Measurements from ENCODE around the gene MCC. TPM values are rescaled to one million over a fixed set of nuclear protein-coding genes. Genes with fewer than 3 reads are reported as not detected.
A peak's percentile ranks its signal among the peaks of the same experiment; 100 is the strongest.

MCC gene
- total and polyA plus RNA-seq, 2 of the 4 experiments (the other 2 are of a cell fraction), result 5.0 to 20.6 TPM

DNA sequence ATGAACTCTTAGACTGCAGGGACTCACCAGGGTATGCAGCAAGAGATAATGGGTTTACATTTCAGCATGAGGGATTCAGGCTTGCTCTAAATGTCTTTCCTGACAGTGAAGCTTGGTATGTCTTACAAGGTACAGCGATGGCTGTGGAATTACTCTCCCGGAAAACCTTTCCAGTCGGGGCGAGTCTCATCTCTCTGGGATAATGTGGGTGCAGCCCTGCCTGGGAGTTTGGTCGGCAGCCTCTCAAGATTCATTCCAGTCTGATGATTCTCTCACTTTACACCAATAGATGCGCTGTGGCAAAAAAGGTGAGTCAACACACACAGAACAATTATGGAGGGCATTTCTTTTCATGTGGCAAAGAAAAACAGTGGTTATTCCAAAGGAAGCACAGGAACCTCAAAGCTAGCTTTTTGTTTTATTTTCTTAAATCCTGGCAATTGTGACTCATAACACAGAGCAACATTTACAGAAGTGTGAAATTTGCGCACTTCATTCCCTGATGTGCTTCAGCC lies 321.3 kb downstream of the MCC start (continued):
- no peak for TF ChIP-seq RFX5 (IDR thresholded peaks at IDR 0.05; ENCODE audit: low read depth, low read length)

DNA sequence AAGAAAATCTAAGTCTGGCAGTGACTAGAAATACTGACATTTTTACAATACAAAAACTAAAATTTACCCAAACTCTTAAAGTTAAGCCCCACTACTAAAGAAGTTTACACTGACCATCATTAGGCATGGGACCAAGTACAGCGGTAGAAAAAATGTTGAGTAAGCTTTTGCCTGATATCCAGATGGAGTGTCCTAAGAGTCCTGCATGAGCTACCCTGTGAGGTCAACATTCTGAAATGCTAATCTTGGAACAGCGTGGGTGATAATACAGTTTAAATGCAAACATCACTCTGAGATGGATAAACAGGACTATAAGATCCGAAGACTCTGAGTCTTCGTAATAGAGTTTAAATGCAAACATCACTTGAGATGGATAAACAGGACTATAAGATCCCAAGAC lies 322.0 kb downstream of the MCC start:
- H3K4me1 ChIP-seq (ENCODE audit: control insufficient read depth, insufficient read depth, low read length), result peaks cover 26% of the 10 kb centered on the region
- no peak overlapping the region for H2AFZ ChIP-seq (replicated peaks; ENCODE audit: low read length, poor library complexity)
- H3K79me1 ChIP-seq (ENCODE audit: low read depth in 1 of 2, low read length in 2 of 2), result peaks cover 21 to 29% of the 10 kb centered on the region in 2 experiments
- no peak overlapping the region for H3K4ac ChIP-seq (ENCODE audit: low read depth, low read length)
- H2BK5ac ChIP-seq (ENCODE audit: low read depth, low read length, poor library complexity, severe bottlenecking), result peak overlapping the region; percentile 96
- H3K4me2 ChIP-seq (ENCODE audit: low read depth, low read length), result peak overlapping the region; percentile 27; the same call in 1 of the 2 replicates
- no peak overlapping the region for H3K27ac ChIP-seq (ENCODE audit: insufficient read depth, low read length)
- H3K18ac ChIP-seq (ENCODE audit: low read depth, low read length), result no peak overlapping the region; the same call in 1 of the 2 replicates
- no peak overlapping the region for H2AK9ac ChIP-seq (replicated peaks; ENCODE audit: low read depth, low read length, poor library complexity)
- H2BK20ac ChIP-seq (ENCODE audit: low read depth, low read length), result no peak overlapping the region
- H3K9ac ChIP-seq (ENCODE audit: low read depth, low read length), result no peak overlapping the region
- H3K36me3 ChIP-seq (ENCODE audit: control insufficient read depth, insufficient read depth, low read length), result no peaks in the 10 kb centered on the region
- intact Hi-C loops (cut with micrococcal nuclease) (loop anchor here (1.0 to 2.0 kb wide), 2 partner anchors 19 to 129 kb away; no protein-coding TSS in a partner anchor), in situ Hi-C loops (cut with MboI; ENCODE audit: low sequenced_read_pairs) (no loop called here), dilution Hi-C loops (cut with HindIII; ENCODE audit: low sequenced_read_pairs, unreplicated experiment) (no loop called here)
- peak; percentile 95 for DNase-seq
- H4K91ac ChIP-seq (ENCODE audit: insufficient read depth, low read depth, low read length), result no peak overlapping the region
- ChIA-PET CTCF (interaction anchor here (0.6 to 1.2 kb wide), 4 partner anchors 17 to 135 kb away, joined by 3 to 5 read pairs (median 3); no protein-coding TSS in a partner anchor), POLR2A (ENCODE audit: unreplicated experiment) (interaction anchor here (0.6 kb wide), 1 partner anchor 104 kb away, joined by 3 read pairs; no protein-coding TSS in a partner anchor)
- 0% methylated on average over 2 of the region's 4 CpGs; no CpG with 5 or more reads in 1 of the 2 experiments for WGBS, 2 experiments (ENCODE audit: extremely low coverage in 2 of 2, insufficient read length in 1 of 2)
- no peak overlapping the region for H2AK5ac ChIP-seq (ENCODE audit: low read depth, low read length)
- peak; percentile 84 for ATAC-seq (ENCODE audit: low read depth)
- no peaks in the 10 kb centered on the region for H3K27me3 ChIP-seq (ENCODE audit: control insufficient read depth, insufficient read depth, low read length)
- no peaks in the 10 kb centered on the region for H3K9me3 ChIP-seq (ENCODE audit: control insufficient read depth, insufficient read depth, low read length)
- no peak overlapping the region for H3K23ac ChIP-seq (ENCODE audit: low read depth, low read length)
- H3K14ac ChIP-seq (replicated peaks; ENCODE audit: low read depth, low read length), result no peak overlapping the region
- no peak overlapping the region for H4K5ac ChIP-seq (ENCODE audit: low read depth, low read length)
- H3K56ac ChIP-seq (ENCODE audit: extremely low read depth, insufficient read depth, low read length), result 0 out of 2 replicates have a peak overlapping the region, but pooled peaks have one; percentile 62
- no peak overlapping the region for H2BK15ac ChIP-seq (ENCODE audit: low read depth, low read length)
- H4K8ac ChIP-seq (ENCODE audit: low read depth in 2 of 2, low read length in 2 of 2), result no peak overlapping the region
- BruUV-seq (replicated peaks), result no TSS peak
- H2BK120ac ChIP-seq (ENCODE audit: low read depth, low read length), result peak overlapping the region; percentile 89; the same call in 1 of the 2 replicates
- H3K9me1 ChIP-seq (ENCODE audit: insufficient read depth, low read length), result 0 out of 2 replicates have a peak, but pooled peaks cover 12% of the 10 kb centered on the region
- H4K20me1 ChIP-seq (ENCODE audit: insufficient read depth, low read length), result peaks cover 7% of the 10 kb centered on the region
- no peak overlapping the region for H3K4me3 ChIP-seq (ENCODE audit: insufficient read depth, low read depth, low read length)
- TF ChIP-seq SMC3 (IDR thresholded peaks at IDR 0.05; ENCODE audit: low read depth, low read length), result no peak
- no peak for TF ChIP-seq USF2 (IDR thresholded peaks at IDR 0.05; ENCODE audit: low read depth, low read length)
- 0 out of 2 replicates have a peak, but pooled peaks have one; percentile 3 for TF ChIP-seq FOS (IDR thresholded peaks at IDR 0.05; ENCODE audit: low read depth, low read length)
- TF ChIP-seq BHLHE40 (IDR thresholded peaks at IDR 0.05; ENCODE audit: low read depth, low read length), result 0 out of 2 replicates have a peak, but pooled peaks have one; percentile 27
- no peak for TF ChIP-seq ELK1 (IDR thresholded peaks at IDR 0.05; ENCODE audit: borderline replicate concordance, low read depth, low read length)
- peak; percentile 65 for TF ChIP-seq CEBPB (IDR thresholded peaks at IDR 0.05; ENCODE audit: low read depth, low read length)
- TF ChIP-seq, protein P1, sequence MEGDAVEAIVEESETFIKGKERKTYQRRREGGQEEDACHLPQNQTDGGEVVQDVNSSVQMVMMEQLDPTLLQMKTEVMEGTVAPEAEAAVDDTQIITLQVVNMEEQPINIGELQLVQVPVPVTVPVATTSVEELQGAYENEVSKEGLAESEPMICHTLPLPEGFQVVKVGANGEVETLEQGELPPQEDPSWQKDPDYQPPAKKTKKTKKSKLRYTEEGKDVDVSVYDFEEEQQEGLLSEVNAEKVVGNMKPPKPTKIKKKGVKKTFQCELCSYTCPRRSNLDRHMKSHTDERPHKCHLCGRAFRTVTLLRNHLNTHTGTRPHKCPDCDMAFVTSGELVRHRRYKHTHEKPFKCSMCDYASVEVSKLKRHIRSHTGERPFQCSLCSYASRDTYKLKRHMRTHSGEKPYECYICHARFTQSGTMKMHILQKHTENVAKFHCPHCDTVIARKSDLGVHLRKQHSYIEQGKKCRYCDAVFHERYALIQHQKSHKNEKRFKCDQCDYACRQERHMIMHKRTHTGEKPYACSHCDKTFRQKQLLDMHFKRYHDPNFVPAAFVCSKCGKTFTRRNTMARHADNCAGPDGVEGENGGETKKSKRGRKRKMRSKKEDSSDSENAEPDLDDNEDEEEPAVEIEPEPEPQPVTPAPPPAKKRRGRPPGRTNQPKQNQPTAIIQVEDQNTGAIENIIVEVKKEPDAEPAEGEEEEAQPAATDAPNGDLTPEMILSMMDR (conservative IDR thresholded peaks at IDR 0.05; ENCODE audit: low read depth, low read length), result no peak
- peak; percentile 18; the same call in 1 of the 2 replicates for TF ChIP-seq MXI1 (IDR thresholded peaks at IDR 0.05; ENCODE audit: borderline replicate concordance, low read depth, low read length)
- TF ChIP-seq CHD1 (IDR thresholded peaks at IDR 0.05; ENCODE audit: low read depth, low read length), result no peak
- TF ChIP-seq RAD21 (IDR thresholded peaks at IDR 0.05; ENCODE audit: low read length), result no peak
- TF ChIP-seq POLR2A (IDR thresholded peaks at IDR 0.05; ENCODE audit: low read depth, low read length), result no peak
- TF ChIP-seq MAFK (IDR thresholded peaks at IDR 0.05; ENCODE audit: low read depth, low read length), result peak; percentile 84
